SK-N-SH (cell line): Measurements from ENCODE around the gene CPAMD8. TPM values are rescaled to one million over a fixed set of nuclear protein-coding genes. Genes with fewer than 3 reads are reported as not detected.

Source experiments
- CTCF ChIA-PET: fragments of 300-600, 350-600 bp; formaldehyde crosslinking; extraction: SDS; loops from one replicate; lab custom pipeline; 2021; lab: Yijun Ruan, JAX
- POLR2A ChIA-PET: fragments of 350-600 bp; sonication (Branson Sonifier 250); formaldehyde crosslinking; extraction: SDS; loops from one replicate; lab custom pipeline; 2020; ENCODE audit warnings: antibody characterized with exemption, inconsistent platforms; lab: Yijun Ruan, JAX
- DNase-seq: peaks from one replicate; pipeline ENCODE4 v3.0.0; 2012
- H2AFZ ChIP-seq: fragments of 200-600 bp; sonication (generic); 2 replicates; pipeline ENCODE4 v1.8.1; 2016; ENCODE audit warnings: antibody characterized with exemption, mild to moderate bottlenecking, low read depth
- H3F3A ChIP-seq: fragments of 200-600 bp; sonication (generic); replicated peaks from 2 replicates; pipeline ENCODE3; 2016; ENCODE audit warnings: antibody characterized with exemption, mild to moderate bottlenecking; ENCODE audit not compliant: insufficient read depth
- H3K27ac ChIP-seq, 2 experiments: fragments of 200-500 bp in 1 of 2; fragments of 200-600 bp in 1 of 2; sonication (Bioruptor generic) in 1 of 2; sonication (generic), shearing (Covaris generic) in 1 of 2; 2 replicates each; pipeline versions ENCODE4 v1.5.1 to v1.6.1; 2014 to 2016; ENCODE audit warnings: low read depth in 2 of 2, inconsistent platforms in 1 of 2, low read length in 1 of 2, mild to moderate bottlenecking in 1 of 2, mixed read lengths in 1 of 2
- H3K27me3 ChIP-seq: fragments of 200-600 bp; sonication (generic), shearing (Covaris generic); 2 replicates; pipeline ENCODE4 v1.6.1; 2016; ENCODE audit warnings: mixed run types; ENCODE audit not compliant: insufficient read depth
- H3K36me3 ChIP-seq, 2 experiments: fragments of 200-500 bp in 1 of 2; fragments of 200-600 bp in 1 of 2; sonication (Bioruptor generic) in 1 of 2; sonication (generic) in 1 of 2; replicated peaks in 1 of 2; 2 replicates each; pipeline versions ENCODE3 to v1.5.1; 2014 to 2016; ENCODE audit warnings: low read length in 1 of 2, mild to moderate bottlenecking in 1 of 2; ENCODE audit not compliant: insufficient read depth in 2 of 2, control insufficient read depth in 1 of 2
- H3K4me1 ChIP-seq, 2 experiments: fragments of 200-500 bp in 1 of 2; fragments of 200-600 bp in 1 of 2; sonication (Bioruptor generic) in 1 of 2; sonication (generic), shearing (Covaris generic) in 1 of 2; 2 replicates each; pipeline versions ENCODE4 v1.5.1 to v1.6.1; 2014 to 2016; ENCODE audit warnings: low read depth in 1 of 2, low read length in 1 of 2, mixed run types in 1 of 2; ENCODE audit not compliant: insufficient read depth in 2 of 2, control insufficient read depth in 1 of 2
- H3K4me2 ChIP-seq: fragments of 200-600 bp; sonication (generic), shearing (Covaris generic); 2 replicates; pipeline ENCODE4 v1.6.1; 2017; ENCODE audit warnings: mixed run types
- H3K4me3 ChIP-seq, 2 experiments: fragments of 200-500 bp in 1 of 2; fragments of 200-600 bp in 1 of 2; sonication (Bioruptor generic) in 1 of 2; sonication (generic), shearing (Covaris generic) in 1 of 2; 2 replicates each; pipeline versions ENCODE4 v1.5.1 to v1.8.1; 2014 to 2016; ENCODE audit warnings: low read depth in 2 of 2, inconsistent platforms in 1 of 2, low read length in 1 of 2, mild to moderate bottlenecking in 1 of 2, mixed read lengths in 1 of 2, moderate library complexity in 1 of 2
- H3K79me2 ChIP-seq: fragments of 200-600 bp; sonication (generic); 2 replicates; pipeline ENCODE4 v1.8.1; 2017; ENCODE audit warnings: mild to moderate bottlenecking; ENCODE audit not compliant: insufficient read depth
- H3K9ac ChIP-seq: fragments of 200-600 bp; sonication (generic); 2 replicates; pipeline ENCODE4 v1.6.1; 2017; ENCODE audit warnings: mixed run types
- H3K9me2 ChIP-seq: fragments of 200-600 bp; sonication (generic); 2 replicates; pipeline ENCODE4 v1.6.1; 2017; ENCODE audit warnings: mixed run types
- H3K9me3 ChIP-seq: fragments of 200-600 bp; sonication (generic); 2 replicates; pipeline ENCODE4 v1.6.1; 2017; ENCODE audit warnings: mixed run types, mild to moderate bottlenecking, moderate library complexity
- H4K20me1 ChIP-seq: fragments of 200-600 bp; sonication (generic); 2 replicates; pipeline ENCODE4 v1.6.1; 2017; ENCODE audit warnings: mild to moderate bottlenecking, mixed run types; ENCODE audit not compliant: insufficient read depth
- CTCF ChIP-seq: fragments of 200-600 bp; sonication (generic); IDR thresholded peaks from 2 replicates; pipeline ENCODE4 v1.6.1; 2017; ENCODE audit warnings: antibody characterized with exemption, mild to moderate bottlenecking, moderate library complexity
- ELF1 ChIP-seq: IDR thresholded peaks from 2 replicates; pipeline ENCODE4 v1.4.0; 2012
- FOXM1 ChIP-seq: IDR thresholded peaks from 2 replicates; pipeline ENCODE4 v1.4.0; 2012; ENCODE audit warnings: low read depth, mild to moderate bottlenecking
- GABPA ChIP-seq: IDR thresholded peaks from 2 replicates; pipeline ENCODE4 v1.4.0; 2012; ENCODE audit warnings: low read depth, mild to moderate bottlenecking
- IRF3 ChIP-seq: fragments of 150-350 bp; IDR thresholded peaks from 2 replicates; pipeline ENCODE4 v1.6.1; 2016; ENCODE audit warnings: mild to moderate bottlenecking, low read depth, low read length
- MAX ChIP-seq: IDR thresholded peaks from 2 replicates; pipeline ENCODE4 v1.4.0; 2012; ENCODE audit warnings: low read depth
- MEF2A ChIP-seq: IDR thresholded peaks from 2 replicates; pipeline ENCODE4 v1.4.0; 2012; ENCODE audit warnings: low read depth, borderline replicate concordance
- POLR2AphosphoS5 ChIP-seq: IDR thresholded peaks from 2 replicates; pipeline ENCODE4 v1.6.1; 2012; ENCODE audit warnings: low read depth, low read length
- RAD21 ChIP-seq: IDR thresholded peaks from 2 replicates; pipeline ENCODE4 v1.6.1; 2012; ENCODE audit warnings: mild to moderate bottlenecking, low read length
- REST ChIP-seq: IDR thresholded peaks from 2 replicates; pipeline ENCODE4 v1.6.1; 2012; ENCODE audit warnings: mild to moderate bottlenecking, low read depth, low read length, moderate library complexity
- TCF12 ChIP-seq: IDR thresholded peaks from 2 replicates; pipeline ENCODE4 v1.4.0; 2012
- USF2 ChIP-seq: fragments of 150-350 bp; IDR thresholded peaks from 2 replicates; pipeline ENCODE4 v1.6.1; 2017; ENCODE audit warnings: antibody characterized with exemption, low read length, low read depth, borderline replicate concordance
- WGBS: methylation state at CpG from one replicate; pipeline ENCODE4 v1.1.6; 2017; ENCODE audit warnings: low lambda C conversion rate; 5-methylcytosine and 5-hydroxymethylcytosine counted together
- polyA plus RNA-seq, 3 experiments: library from polyadenylated mRNA; depleted of rRNA; stranded (reverse); fragments of >200 nt; gene quantifications; 2 replicates each; pipeline ENCODE4 v1.2.3, GENCODE V29; 2012

The CPAMD8 gene
- polyA plus RNA-seq, 1 of the 3 experiments (the other 2 are of a cell fraction), result 1.2 TPM

- H3F3A ChIP-seq, result no peaks in the 10 kb centered on the region
- POLR2A ChIA-PET, result no interaction called here
- H3K9me3 ChIP-seq, result no peaks in the 10 kb centered on the region
- H3K9ac ChIP-seq, result no peak overlapping the region
- H4K20me1 ChIP-seq, result no peaks in the 10 kb centered on the region
- no peak for DNase-seq
- TF ChIP-seq RAD21 (no peak), GABPA (no peak), CTCF (no peak), IRF3 (no peak)
- peaks cover 26% of the 10 kb centered on the region; the same call in 1 of the 2 replicates for H3K27me3 ChIP-seq
- 12% methylated on average over 9 of the region's 9 CpGs for WGBS
- H3K36me3 ChIP-seq, result no peaks in the 10 kb centered on the region
- no peaks in the 10 kb centered on the region for H3K79me2 ChIP-seq
- H3K9me2 ChIP-seq, result no peaks in the 10 kb centered on the region
- H3K27ac ChIP-seq, result no peak overlapping the region
- CTCF ChIA-PET, result interaction anchor here (0.9 kb wide), 1 partner anchor 95 kb away, joined by 3 read pairs; no protein-coding TSS in a partner anchor
- H3K4me2 ChIP-seq, result no peak overlapping the region
- no peak overlapping the region for H3K4me3 ChIP-seq
- no peak overlapping the region for H2AFZ ChIP-seq
- H3K4me1 ChIP-seq, result no peaks in the 10 kb centered on the region
Measured at GRCh38 chr19:16957151-16957701, 69.4 kb downstream of the CPAMD8 start.

- H3K27ac ChIP-seq, result no peak overlapping the region
Measured at GRCh38 chr19:16955161-16955560, 71.4 kb downstream of the CPAMD8 start.

GRCh38 chr19:16952046-16952445, 74.6 kb downstream of the CPAMD8 start:
- DNase-seq, result no peak
- no peak for TF ChIP-seq FOXM1
- no peak for TF ChIP-seq GABPA
- no peak for TF ChIP-seq USF2
- TF ChIP-seq MAX, result no peak
- no peak for TF ChIP-seq MEF2A
- TF ChIP-seq IRF3, result no peak
- TF ChIP-seq TCF12, result no peak
- TF ChIP-seq REST, result no peak

More at GRCh38 chr19:16955161-16955560, 71.4 kb downstream of the CPAMD8 start:
- H3K79me2 ChIP-seq, result no peaks in the 10 kb centered on the region
- H3K4me3 ChIP-seq, result no peak overlapping the region
- no peak for TF ChIP-seq ELF1
- TF ChIP-seq POLR2AphosphoS5, result no peak
- H3K36me3 ChIP-seq, result no peaks in the 10 kb centered on the region
- no peak overlapping the region for H3K9ac ChIP-seq
- H3K9me2 ChIP-seq, result no peaks in the 10 kb centered on the region
- H2AFZ ChIP-seq, result no peak overlapping the region
- no peaks in the 10 kb centered on the region for H3K4me1 ChIP-seq
- H4K20me1 ChIP-seq, result no peaks in the 10 kb centered on the region
- 13% methylated on average over 4 of the region's 4 CpGs for WGBS
- no peaks in the 10 kb centered on the region for H3K9me3 ChIP-seq
- H3K4me2 ChIP-seq, result no peak overlapping the region
- POLR2A ChIA-PET, result no interaction called here
- peaks cover 20% of the 10 kb centered on the region; the same call in 1 of the 2 replicates for H3K27me3 ChIP-seq
- no peaks in the 10 kb centered on the region for H3F3A ChIP-seq
- CTCF ChIA-PET, result interaction anchor here (0.9 kb wide), 1 partner anchor 16 kb away, joined by 3 read pairs; no protein-coding TSS in a partner anchor
- DNase-seq, result no peak

More at GRCh38 chr19:16952046-16952445, 74.6 kb downstream of the CPAMD8 start:
- Histone ChIP-seq H3K4me2 (no peak overlapping the region), H3F3A (no peaks in the 10 kb centered on the region), H3K27ac (no peak overlapping the region), H4K20me1 (no peaks in the 10 kb centered on the region), H3K4me1 (no peaks in the 10 kb centered on the region), H3K36me3 (no peaks in the 10 kb centered on the region), H3K79me2 (no peaks in the 10 kb centered on the region), H3K9ac (no peak overlapping the region), H2AFZ (no peak overlapping the region), H3K9me3 (no peaks in the 10 kb centered on the region), H3K4me3 (no peak overlapping the region), H3K9me2 (no peaks in the 10 kb centered on the region), H3K27me3 (peaks cover 21% of the 10 kb centered on the region; the same call in 1 of the 2 replicates)
- 17% methylated on average over 5 of the region's 9 CpGs for WGBS
- POLR2A ChIA-PET, result no interaction called here
- CTCF ChIA-PET, result interaction anchor here (1.0 to 1.4 kb wide), 2 partner anchors 52 to 100 kb away, joined by 3 read pairs; no protein-coding TSS in a partner anchor
